G401.6 (cell line): ENCODE measurements around the gene CFAP57.

Experiments used
- FAIRE-seq: peaks from 2 replicates; lab custom pipeline; 2012; peaks lifted over from hg19 to GRCh38; lab: Jason Lieb, UNC

The CFAP57 gene

DNA sequence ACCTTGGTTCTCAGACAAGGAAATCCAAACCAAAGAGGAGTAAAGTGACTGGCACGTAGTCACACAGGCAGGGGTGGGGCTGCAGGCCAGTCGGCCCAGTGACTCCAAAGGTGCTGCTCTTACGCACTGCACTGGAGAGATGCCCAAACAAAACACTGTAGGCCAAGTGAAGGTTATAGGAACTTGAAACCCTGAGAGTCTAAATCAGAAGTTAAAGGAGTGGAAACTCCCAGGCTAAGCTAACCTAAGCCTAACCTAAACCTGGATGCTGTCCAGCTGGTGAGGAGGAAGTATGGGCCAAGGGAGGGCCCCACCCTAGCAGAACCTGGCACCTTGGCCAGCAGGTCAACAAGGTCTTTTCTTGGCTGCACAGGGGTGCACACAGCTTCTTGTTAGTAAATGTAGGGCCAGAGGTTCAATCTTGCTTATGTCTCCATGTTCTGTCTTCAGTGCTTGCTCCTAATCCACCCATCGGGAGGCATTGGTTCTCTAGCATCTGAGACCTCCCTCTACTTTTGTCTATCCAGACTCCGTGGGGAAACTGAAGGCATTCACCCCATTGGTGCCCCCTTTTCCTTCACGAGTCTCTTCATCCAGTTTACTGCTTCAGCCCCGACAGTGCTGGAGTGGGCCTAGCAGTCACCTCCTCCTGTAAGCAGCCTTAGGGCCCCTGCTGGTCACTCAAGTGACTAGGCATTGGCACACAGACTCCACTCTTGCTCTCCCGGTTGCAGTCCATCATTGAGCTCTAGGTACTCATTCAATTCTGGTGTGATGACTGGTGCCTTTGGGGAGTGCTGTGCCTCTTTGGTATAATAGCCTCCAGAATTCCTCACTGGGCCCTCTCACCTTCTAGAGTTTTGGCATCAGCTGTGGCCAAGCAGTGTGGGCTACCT is 84.8 kb downstream of the CFAP57 start:
- no peak for FAIRE-seq

DNA sequence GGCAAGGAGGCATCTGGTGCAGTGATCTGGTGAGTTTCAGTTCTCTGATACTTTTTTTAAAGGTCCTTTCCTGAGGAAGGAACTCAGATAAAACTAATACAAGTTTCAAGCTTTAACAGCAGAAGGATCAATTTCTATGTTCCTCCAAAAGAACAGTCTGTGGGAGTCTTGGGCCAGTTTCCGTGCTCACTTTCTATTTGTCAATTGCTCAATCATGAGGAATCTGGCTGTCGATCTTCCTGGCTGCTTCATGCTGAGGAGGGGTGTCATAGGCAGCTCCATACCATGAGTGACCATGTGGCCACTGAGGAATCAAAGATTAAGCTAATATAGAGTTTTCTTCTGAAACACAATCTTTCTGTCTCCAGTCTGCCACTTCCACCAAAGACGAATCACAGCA is 86.2 kb downstream of the CFAP57 start:
- FAIRE-seq: no peak

DNA sequence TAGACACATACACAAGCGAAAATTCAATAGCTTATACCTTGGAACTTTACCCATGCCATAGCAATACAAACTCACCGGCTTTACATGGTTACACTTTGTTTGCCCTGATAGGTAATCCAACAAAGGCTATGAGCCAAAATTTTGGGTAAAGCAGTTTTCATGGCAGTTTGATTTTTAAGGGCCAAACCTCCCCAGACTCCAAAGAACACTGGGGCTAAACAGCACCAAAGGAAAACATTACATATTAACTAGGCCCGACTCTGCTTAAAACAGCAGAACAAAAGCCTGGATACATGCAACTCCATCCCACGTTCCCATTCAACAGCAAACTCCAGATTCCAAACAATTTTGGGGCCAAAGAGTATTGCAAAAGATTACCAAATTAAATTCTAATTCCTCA is 93.3 kb downstream of the CFAP57 start:
- no peak for FAIRE-seq

DNA sequence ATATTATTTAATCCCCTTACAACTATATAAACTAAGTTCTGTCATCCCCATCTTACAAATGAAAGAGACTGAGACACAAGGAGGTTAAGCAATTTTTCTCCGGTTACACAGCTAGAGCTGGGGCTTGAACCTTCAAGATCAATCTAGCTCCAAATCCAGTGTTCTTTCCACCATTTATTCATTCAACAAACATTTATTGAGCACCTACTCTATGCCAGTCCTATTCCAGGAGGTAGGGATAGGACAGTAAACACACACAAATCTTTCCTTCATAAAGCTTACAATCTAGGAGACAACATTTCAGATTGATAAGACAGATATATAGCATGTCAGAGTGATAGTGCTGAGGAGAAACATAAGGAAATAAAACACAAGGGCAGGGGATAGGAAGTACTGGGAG is 94.8 kb downstream of the CFAP57 start:
- no peak for FAIRE-seq

DNA sequence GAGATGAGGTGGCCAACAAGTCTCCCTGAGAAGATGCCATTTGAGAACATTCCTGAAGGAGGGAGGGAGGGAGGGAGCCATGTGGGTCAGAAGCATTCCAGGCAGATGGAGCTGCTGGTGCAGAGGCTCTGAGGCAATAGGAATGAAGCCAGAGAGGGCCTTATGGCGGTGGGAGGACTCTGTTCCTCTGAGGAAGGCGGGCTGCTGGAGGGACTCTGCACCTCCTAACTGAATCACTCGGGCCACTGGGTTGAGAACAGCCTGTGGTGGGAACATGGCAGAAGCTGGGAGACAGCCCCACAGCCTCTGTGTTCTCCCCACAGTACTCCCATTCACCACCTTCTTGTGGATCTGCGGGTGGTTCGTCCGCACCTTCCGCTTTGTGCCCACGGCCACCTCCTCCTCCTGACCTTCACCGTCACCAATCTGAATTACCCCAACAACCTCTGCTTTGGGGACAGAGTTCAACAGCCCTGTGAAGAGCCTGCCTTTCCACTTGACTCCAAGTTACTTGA is 95.2 kb downstream of the CFAP57 start:
- FAIRE-seq: no peak

DNA sequence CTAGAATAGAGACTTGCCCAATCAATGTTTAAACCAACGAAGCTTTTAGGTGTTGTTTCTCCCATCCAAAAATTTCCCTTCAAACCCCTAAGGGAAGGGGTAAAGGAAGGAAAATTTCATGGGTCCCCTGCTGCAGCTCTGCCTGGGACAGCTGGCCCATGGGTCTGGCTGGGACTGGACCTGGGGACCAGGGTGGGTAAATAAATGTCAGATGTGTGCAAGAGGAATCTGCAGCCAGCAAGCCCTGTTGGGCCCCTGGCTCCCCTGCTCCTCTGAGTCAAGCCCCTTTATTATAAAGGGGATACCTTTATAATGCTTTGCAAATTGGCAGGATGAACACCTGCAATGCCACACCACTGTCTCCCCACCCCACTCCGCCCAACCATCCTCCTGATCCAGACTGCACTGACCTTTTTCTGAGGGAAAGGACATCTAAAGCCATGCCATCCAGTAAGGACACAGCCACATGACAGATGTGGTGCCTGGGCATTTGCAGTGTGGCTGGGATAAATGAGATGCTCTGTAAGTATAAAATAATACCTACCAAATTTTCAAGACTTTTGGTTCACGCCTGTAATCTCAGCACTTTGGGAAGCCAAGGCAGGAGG is 95.8 kb downstream of the CFAP57 start:
- FAIRE-seq: no peak

DNA sequence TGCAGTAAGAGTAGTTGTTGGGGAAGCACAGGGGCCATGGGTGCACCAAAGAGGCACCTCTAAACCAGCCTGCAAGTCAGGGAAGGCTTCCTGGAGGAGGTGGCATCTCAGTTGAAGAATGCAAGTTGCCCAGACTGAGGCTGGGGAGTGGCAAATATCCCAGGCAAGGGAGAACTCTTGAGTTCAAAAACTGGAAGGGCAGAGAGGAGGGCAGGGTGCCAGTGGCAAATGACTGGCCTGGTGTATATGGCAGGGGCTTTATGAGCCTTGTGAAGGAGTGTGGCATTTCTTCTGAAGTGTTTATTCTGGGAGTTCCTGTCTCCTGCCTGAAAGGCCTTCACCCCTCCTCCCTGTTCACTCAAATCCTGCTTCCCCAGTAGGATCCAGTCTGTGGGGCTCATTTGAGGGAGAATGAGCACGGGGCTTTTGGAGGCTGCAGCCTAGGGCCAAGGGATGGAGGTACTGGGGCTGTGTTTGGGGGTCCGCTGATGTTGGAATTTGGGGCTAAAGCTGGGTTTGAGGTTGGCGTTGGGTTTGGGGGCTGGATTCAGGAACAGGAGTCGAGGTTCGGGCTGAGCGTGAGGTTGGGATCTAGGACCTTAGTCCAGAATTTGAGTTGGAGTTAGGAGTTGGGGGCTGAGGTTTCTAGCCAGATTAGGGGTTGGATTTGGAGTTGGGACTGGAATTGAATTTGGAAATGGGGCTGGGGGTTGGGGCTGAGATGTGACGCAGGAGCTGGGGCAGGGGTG is 97.7 kb downstream of the CFAP57 start, which contains the start of gene TMEM125:
TSS of gene TMEM125 (plus strand) at position 357 of the 749 bp plus-strand sequence. CDS start 2,740 bp downstream, outside the sequence.
- no peak for FAIRE-seq

DNA sequence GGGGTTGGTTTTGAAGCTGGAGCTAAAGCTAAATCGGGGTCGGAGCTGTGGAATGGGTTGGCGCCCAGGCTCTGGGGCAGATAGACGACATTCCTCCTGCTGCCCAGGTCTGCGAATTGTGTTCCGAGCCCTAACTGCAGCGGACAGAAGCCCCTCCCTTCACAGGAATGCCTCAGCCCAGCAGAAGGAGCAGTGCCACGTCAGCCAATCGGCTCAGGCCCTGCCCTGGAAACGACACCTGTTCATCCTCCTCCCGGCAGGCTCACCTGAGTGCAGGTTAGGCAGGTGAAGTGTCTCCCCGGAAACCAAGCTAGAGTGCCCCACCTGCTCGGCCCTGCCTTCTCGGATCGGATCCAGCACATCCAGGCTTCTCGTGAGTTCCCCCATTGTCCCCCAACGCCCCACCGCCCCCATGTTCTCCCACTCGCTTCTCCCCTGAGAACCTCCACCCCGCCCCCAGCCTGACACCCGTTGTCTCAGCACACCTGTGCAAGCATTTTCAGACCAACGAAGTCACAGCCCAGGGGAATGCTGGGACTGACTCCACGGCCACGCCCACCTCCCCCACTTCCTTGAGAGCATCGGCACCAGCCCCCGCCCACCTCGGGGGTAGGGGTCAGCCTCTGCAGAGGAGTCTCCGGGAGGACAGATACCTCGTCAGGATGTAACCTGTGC is 98.4 kb downstream of the CFAP57 start:
- no peak for FAIRE-seq

DNA sequence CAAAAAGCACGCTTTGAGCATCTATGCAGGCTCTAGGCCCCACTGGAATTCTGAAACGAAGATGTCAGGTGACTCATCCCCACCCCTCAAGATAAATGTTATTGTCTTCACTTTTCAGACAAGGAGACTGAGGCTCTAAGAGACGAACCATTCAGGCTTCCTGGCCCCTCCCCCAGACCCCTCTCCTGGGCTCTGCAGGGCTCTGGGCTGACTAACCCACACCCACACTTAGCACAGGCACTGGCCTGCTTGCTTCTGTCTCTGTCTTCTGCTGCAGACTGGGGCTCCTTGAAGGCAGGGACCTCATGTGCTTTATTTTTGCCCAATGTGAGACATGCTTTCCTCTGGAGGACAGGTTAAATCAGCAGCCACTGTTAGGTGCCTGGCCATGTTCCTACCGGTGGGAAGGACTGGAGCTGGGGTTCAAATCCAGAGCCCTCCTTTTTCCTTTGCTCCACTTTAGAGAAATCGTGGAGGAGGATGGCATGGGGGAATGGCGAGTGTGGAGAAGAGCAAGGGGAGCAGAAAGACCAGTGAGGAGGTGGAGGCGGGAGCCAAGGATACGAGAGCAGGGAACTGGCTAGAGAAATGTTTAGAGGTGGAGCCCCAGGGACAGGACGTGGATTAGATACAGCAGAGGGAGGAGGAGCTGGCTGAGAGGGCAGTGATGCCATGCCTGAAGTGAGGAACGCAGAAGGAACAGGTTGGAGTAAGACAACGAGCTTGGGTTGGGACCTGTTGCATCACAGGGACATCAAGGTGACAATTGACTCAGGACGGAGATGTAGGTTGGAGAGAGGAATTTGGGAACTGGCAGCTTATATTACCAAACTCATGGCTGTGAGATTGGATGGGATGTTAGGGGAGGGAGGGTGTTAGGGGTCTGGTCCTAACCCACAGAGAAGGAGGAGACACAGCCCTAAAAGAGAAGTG is 99.3 kb downstream of the CFAP57 start:
- FAIRE-seq: no peak

DNA sequence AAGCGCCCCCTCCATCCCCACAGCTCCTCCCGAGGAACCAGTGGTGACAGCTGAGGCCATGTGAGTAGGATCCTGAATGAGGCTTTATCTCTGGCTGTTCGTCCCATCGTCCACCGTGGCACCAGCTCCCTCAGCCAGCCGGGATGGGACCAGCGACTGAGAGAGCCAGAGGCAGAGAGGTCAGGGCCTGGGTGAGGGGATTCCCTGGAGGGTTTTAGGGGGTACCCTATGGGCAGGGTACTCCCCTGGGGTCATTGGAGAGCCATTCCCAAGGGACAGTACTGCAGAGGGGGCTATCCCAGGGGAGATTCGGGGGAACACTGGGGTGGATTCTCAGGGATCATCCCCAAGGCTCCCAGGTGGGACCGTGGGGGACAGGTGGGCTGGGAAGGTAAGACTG is 100.0 kb downstream of the CFAP57 start:
- no peak for FAIRE-seq

DNA sequence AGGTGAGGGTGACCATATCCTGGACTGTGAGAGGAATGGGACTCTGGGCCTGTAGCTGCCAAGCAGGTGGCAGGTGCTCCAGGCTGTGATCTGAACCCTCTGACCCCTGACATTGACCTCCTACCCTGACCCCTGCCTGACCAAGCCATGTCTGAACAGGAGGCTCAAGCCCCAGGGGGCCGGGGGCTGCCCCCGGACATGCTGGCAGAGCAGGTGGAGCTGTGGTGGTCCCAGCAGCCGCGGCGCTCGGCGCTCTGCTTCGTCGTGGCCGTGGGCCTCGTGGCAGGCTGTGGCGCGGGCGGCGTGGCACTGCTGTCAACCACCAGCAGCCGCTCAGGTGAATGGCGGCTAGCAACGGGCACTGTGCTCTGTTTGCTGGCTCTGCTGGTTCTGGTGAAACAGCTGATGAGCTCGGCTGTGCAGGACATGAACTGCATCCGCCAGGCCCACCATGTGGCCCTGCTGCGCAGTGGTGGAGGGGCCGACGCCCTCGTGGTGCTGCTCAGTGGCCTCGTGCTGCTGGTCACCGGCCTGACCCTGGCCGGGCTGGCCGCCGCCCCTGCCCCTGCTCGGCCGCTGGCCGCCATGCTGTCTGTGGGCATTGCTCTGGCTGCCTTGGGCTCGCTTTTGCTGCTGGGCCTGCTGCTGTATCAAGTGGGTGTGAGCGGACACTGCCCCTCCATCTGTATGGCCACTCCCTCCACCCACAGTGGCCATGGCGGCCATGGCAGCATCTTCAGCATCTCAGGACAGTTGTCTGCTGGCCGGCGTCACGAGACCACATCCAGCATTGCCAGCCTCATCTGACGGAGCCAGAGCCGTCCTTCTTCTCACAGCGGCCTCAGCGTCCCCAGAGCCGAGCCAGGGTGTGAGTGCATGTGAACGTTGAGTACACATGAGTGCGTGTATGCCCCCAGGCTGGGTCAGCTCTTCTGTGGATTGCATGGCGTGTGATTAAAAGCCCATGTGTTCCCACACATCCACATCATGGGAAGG is 100.7 kb downstream of the CFAP57 start:
- FAIRE-seq: no peak

DNA sequence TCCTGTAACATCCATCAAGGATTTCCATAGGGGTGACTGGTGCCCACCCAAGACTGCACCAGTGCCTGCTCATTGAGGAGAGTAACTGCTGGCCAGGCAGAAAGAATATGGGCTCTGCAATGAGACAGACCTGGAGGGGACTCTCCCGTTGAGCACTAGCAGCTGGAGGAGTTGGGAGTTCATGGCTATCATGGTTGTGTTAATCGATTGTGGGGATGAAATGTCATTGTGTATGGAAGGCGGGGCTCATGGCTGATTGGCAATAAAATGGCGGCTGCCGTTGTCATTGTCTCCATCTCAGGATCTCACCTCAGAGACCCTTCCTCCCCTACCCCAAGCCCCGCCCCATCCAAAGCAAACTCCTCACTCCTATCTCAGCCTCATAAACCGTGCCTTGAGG is 101.6 kb downstream of the CFAP57 start:
- no peak for FAIRE-seq

DNA sequence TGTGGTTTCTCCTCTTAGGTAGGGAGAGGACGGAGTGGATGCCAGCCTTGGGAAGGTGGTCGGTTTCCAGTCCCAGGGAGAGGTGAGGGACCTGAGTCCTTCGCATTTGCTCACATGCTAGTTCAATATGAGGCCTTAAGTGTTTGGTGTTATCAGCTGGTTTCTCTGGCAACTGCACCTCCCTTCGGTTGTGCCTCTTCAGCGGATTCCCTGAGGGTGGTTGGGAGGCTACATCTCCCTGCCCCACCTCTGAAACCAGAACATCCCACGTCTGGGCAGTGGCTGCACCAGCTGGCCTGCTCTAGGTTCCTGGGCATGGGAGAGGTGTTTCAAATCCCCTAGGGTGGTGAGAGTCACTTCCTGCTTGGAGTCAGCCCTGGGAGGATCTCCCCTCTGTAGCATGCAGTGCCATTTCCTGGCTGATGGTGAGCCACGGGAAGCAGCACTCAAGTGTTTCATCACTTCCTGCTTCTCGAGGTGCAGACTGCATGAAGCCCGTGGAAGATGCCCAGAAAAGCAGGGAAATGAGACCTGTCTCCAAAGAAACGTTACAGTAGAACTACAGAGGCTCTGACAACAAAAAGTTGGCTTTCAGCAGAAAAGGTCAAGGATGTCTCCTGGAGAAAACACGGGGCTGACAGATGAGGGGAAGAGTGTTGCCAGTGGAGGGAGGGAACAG is 102.1 kb downstream of the CFAP57 start:
- no peak for FAIRE-seq

DNA sequence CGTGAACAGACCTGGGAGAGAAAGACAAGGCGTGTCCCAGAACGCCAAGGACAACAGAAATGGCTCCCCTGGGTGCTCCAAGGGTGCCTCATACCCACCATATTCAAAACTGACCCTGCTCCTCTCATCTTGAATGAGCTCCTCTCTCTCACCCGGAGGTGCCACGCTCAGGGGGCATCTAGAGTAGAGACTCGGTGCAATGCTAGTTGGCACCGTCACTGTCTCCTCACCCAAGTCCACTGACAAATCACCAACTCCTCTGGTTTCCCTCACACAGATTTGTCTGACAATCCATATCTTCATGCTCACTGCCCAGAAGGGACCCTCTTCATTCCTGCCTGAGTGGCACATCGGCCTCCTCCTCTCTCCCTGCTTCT is 102.7 kb downstream of the CFAP57 start:
- FAIRE-seq: no peak

DNA sequence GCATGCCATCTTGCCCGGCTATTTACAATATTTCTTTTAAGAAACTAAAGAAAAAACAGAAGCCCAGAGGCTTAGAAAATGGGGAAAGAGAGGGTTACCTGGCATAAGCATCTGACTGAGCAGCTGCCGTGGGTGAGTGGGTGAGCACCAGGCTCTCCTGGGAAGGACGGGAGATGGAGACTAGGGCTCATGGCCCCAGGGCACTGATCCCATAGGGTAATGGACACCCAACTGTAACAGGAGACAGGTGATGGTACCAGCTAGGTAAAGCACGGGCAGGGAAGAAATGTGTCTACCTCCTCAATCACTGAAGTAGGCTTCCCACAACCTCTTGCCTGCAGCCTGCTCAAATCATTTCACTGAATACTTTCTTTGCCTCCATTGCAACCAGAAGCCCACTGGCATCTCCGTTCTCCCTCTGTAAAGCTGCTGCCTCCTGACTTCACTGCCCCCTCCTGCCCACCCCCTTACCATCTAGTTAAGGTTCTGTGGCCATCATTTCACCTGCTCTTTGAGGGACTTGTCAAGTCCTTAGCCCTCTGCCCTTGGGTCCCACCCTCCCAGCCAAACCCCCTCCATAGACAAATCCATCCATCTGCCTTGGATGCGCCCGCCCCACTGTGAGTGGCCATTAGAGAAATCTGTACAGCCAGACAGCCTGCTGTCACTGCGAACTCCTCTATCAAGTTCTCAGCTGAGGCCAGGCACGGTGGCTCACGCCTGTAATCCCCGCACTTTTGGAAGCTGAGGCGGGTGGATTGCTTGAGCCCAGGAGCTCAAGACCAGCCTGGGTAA is 103.9 kb downstream of the CFAP57 start:
- no peak for FAIRE-seq

DNA sequence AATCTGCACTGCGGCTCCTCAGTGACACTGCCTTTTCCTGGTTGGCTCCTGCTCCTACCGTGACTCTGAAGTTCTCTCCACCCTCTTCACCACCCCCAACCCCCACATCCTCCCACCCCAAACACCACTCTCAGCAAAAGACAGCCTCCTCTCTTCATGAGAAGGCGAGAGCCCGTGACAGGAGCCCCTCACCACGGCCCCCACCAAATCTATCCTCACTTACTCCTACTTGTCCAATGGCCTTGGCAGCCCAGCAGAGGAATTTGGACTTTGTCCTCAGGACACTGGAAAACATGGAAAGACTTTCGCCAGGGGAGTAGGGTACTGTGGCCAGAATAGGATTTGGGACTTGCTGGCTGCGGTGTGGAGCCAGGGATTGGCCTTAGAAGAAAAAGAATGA is 104.5 kb downstream of the CFAP57 start:
- FAIRE-seq: no peak

DNA sequence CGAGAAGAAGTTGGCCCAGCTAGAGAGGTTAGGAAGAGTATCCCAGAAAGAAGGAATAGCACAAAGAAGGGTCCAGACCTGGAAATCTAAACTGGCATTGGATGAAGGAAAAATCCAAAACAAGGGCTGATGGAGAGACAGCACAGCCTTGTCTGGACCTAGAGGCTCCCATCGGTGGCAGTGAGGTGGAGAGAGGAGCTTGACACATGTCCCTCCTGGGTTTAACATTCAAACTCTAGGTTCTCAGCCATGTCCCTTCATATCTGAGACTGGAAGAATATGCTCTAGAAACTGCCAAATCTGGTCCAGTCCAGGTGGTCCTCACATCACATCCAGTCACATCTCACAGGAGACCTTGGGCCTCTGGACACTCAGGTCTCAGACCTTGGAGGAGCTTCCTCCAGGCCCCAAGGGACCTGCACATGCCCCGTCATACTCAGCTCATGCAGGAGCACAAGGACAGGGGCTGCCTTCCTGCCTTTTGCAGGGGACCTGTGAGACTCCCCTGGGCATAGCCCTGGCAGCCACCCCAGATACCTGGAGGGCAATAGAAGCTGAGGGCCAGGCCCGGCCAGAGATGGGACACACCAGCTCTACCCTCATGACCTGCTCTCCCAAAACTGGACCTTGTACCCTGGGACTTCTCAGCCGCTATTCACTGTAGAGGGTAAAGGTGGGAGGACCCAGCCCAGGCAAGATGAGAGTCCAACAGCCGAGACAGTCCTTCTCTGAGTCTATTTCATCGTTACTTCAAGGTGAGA is 105.2 kb downstream of the CFAP57 start:
- no peak for FAIRE-seq

DNA sequence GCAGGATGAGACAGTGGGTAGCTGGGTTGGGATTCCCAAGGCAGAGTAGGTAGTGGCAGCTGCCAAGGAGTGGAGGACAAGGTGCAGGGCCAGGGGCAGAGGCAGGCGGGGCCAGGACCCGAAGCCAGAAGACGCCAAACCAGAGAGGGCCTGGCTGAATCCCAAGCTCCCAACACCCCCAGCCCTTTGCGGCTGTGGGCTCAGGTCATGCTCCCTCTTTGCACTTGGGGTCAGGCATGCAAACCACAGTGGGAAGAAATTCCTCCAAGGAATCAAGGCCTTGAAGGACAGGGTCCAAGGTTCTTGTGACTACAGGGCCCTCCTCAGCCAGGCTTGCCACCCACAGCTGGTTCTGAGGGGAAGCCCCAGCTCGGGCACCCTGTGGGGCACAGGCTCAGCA is 107.0 kb downstream of the CFAP57 start:
- FAIRE-seq: no peak
